NT2/D1 (cell line): ENCODE results near the gene OSBPL6.

Experiments
- SUZ12 ChIP-seq: IDR thresholded peaks from 2 replicates; pipeline ENCODE4 v1.6.1; 2011; ENCODE audit not compliant: insufficient read length, insufficient read depth; ENCODE audit errors: extremely low read depth
- ZNF274 ChIP-seq: IDR thresholded peaks from 2 replicates; pipeline ENCODE4 v1.6.1; 2011; ENCODE audit warnings: mild to moderate bottlenecking, low read depth, low read length

DNA sequence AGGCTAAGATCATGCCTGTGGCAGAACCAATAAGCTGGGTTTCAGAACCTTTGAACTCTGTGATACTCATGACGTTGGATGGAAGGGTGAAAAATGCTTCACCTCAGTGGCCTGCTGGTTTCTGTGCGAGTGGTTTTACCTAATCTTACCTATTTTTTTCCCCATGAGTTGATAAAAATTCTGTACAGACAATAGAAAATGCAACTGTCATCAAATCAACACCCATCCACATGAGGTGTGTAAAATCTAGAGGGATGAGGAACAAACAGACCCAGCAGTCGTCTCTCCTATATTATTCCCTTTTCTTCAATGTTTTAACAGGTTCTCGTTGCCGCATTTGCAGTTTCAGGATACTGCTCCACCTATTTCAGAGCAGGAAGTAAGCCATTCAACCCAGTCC lies 189.4 kb downstream of the OSBPL6 start:
- TF ChIP-seq SUZ12, result no peak
- TF ChIP-seq ZNF274, result no peak
